ENCODE data around the gene RRP1B. TPM values are rescaled to one million over a fixed set of nuclear protein-coding genes. Genes with fewer than 3 reads are reported as not detected.
"Not testable (repeated sequence)": the region's sequence is repeated elsewhere in the genome, so short reads cannot be mapped to it uniquely, and the experiment has no call there.

RRP1B gene, protein sequence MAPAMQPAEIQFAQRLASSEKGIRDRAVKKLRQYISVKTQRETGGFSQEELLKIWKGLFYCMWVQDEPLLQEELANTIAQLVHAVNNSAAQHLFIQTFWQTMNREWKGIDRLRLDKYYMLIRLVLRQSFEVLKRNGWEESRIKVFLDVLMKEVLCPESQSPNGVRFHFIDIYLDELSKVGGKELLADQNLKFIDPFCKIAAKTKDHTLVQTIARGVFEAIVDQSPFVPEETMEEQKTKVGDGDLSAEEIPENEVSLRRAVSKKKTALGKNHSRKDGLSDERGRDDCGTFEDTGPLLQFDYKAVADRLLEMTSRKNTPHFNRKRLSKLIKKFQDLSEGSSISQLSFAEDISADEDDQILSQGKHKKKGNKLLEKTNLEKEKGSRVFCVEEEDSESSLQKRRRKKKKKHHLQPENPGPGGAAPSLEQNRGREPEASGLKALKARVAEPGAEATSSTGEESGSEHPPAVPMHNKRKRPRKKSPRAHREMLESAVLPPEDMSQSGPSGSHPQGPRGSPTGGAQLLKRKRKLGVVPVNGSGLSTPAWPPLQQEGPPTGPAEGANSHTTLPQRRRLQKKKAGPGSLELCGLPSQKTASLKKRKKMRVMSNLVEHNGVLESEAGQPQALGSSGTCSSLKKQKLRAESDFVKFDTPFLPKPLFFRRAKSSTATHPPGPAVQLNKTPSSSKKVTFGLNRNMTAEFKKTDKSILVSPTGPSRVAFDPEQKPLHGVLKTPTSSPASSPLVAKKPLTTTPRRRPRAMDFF
- 100 to 1,000 TPM; 105 to 106 TPM for total RNA-seq

DNA sequence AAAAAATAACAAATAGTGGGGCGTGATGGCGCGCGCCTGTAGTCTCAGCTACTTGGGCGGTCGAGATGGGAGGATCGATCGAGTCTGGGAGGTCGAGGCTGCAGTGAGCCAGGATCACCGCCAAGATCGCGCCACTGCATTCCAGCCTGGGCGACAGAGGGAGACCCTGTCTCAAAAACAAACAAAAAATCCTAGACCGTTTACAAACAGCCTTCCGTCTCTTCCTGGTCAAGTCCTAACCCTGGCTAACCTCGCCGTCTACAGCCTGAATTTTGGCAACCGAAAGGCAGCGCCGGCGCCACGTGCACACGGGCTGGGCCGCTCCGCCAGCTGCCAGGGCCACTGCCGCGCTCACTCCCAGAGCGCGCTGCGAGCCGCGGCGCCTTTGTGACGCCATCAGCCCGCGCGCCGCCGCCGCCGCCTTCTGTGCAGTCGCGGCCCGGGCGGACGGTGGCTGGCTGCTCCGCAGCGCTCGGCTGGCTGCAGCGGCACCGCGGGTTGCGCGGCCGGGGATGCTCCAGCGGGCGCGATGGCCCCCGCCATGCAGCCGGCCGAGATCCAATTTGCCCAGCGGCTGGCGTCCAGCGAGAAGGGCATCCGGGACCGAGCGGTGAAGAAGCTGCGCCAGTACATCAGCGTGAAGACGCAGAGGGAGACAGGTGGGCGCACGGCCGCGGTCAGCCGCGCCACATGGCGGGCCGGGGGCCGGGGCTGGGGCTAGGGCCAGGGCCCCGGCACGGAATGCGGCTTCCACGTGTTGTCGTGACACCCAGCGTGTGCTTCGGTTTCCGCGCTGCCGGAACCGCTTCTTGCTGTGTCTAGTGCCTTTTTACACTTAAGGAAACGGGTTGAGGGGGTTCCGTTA is at the start of gene RRP1B, which contains the start of gene HSF2BP:
Gene RRP1B, plus strand, starts transcription at position 425 of the 865 bp plus-strand sequence. Its CDS starts 105 bp downstream, at position 530.
Gene HSF2BP, minus strand, starts transcription at position 353 of the 865 bp plus-strand sequence. CDS start 1,392 bp downstream, outside the sequence.
- ChIA-PET CTCF (interaction anchor here (0.6 to 1.3 kb wide), 5 partner anchors 13 to 640 kb away, joined by 3 to 4 read pairs (median 3); no protein-coding TSS in a partner anchor), POLR2A (interaction anchor here (1.3 kb wide), 1 partner anchor 69 kb away, joined by 7 read pairs; no protein-coding TSS in a partner anchor)

- POLR2A ChIA-PET, result no interaction called here
- CTCF ChIA-PET, result interaction anchor here (0.6 kb wide), 1 partner anchor 34 kb away, joined by 3 read pairs; no protein-coding TSS in a partner anchor
Measured at GRCh38 chr21:43611598-43612369, 47.6 kb upstream of the RRP1B start.

DNA sequence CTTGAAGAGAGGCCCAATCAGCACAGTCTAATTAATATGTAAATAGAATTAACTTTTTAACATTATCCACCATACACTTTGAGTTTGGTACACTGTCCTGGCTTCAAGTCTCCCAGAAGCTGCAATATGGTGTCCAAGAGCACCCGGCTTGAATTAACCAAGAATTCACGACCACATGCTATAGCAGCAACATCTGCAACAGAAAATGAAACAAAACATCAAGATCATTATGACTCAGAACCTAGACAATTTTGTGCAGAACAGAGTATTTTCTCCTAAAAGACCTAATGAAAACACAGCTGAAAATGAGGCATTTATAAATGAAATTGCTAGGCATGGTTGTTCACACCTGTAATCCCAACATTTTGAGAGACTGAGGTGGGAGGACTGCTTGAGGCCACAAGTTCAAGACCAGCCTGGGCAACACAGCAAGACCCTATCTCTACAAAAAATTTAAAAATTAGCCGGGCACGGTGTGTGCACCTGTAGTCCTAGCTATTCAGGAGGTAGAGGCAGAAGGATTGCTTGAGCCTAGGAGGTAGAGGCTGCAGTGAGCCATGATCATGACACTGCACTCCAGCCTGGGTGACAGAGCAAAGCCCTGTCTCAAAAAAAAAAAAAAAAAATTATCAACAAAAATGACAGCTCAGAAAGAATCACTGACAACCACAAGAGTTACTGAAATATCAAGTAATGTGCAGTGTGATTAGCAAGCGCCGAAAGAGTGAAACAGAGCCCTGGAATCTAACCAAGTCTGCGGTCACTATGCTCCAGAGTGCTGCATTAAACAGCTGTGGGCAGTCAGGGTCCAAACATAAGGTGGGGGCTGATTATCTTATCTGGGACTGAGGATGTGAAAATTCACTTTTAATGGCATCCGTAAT is 45.4 kb upstream of the RRP1B start:
- POLR2A ChIA-PET, result no interaction called here
- CTCF ChIA-PET, result interaction anchor here (1.2 kb wide), 1 partner anchor 32 kb away, joined by 3 read pairs; no protein-coding TSS in a partner anchor

GRCh38 chr21:43614839-43615238 is 44.5 kb upstream of the RRP1B start:
- ChIA-PET POLR2A (no interaction called here), CTCF (interaction anchor here (1.2 kb wide), 1 partner anchor 31 kb away, joined by 3 read pairs; no protein-coding TSS in a partner anchor)

DNA sequence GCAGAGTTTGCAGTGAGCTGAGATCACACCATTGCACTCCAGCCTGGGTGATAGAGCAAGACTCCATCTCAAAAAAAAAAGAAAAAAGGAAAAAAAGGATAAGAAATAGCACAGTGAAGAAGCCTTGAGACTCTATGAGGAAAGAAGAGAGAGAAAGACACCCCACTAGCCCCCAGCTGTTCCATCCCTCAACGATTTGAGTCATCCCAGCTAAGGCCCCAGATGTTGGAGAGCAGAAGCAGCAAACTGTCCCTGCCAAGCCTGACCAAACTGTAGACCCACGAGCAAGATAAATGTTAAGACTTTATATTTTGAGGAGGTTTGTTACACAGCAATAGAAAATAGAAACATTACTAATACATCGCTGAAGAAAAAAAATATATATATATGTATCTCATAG is 42.5 kb upstream of the RRP1B start:
- CTCF ChIA-PET, POLR2A ChIA-PET: not testable (repeated sequence)

DNA sequence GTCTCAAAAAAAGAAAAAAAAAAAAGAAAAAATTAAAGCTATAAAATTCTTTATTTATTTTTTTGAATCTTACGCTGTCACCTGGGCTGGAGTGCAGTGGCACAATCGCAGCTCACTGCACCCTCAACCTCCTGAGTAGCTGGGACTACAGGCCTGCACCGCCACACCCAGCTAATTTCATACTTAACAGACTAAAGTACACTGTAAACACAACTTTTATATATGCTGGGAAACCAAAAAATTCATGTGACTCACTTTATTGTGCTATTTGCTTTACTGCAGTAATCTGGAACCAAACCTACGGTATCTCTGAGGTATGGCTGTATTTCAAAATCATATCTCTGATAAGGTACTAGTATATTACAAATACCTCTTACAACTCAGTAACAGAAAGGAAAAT is 40.4 kb upstream of the RRP1B start:
- CTCF ChIA-PET, result no interaction called here
- POLR2A ChIA-PET, result no interaction called here

- ChIA-PET POLR2A (no interaction called here), CTCF (no interaction called here)
Measured at GRCh38 chr21:43619344-43619743, 40.0 kb upstream of the RRP1B start.

DNA sequence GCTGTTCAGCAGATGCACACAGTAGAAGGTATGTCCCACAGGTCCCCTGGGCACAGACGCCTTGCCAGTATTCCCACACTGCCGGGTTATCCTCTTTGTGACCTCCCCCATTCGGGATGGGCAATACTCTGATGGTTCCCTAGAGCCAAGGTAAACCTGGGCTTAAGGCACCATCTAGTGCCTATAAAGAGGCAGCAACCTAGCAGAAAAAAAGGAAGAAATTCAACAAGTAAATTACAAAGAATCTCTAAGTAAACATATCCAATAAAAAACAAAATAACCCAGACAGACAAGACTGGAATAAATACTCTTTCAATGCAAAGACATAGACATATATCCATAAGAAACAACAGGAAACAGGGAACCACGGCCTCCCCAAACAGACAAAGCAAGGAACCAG is 39.5 kb upstream of the RRP1B start:
- ChIA-PET POLR2A (no interaction called here), CTCF (no interaction called here)

DNA sequence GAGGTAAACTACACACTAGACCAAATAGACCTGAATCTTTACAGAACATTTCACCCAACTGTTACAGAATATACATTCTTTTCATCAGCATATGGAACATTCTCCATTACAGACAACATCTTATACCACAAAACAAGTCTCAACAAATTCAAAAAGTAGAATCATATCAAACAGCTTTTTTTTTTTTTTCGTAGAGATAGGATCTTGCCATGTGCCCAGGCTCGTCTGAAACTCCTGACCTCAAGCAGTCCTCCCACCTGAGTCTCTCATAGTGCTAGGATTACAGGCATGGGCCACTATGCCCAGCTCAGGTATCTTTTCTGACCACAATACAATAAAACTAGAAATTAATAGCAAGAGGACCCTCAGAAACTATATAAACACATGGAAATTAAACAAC is 36.6 kb upstream of the RRP1B start:
- POLR2A ChIA-PET, result no interaction called here

DNA sequence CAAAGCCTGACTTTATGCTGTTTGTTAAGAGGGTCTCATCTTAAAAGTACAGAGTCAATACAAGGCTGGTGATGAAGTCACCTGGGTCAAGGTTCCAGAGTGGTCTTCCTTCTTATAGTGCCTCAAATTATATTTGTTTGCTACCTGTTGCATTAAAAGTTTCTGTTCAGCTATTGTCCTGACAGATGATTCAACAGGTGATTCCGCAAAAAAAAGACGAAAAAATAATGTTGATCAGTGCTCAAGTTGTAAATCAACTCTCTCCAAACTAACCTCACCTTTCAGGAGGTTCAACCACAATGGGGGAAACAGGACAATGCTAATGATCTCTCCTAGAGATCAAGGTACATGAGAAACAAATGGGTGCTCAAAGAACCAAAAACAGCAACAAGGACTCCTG is 35.8 kb upstream of the RRP1B start:
- ChIA-PET POLR2A (no interaction called here), CTCF (no interaction called here)

More for the DNA sequence above, 36.6 kb upstream of the RRP1B start:
- CTCF ChIA-PET, result interaction anchor here (0.7 kb wide), 1 partner anchor 36 kb away, joined by 3 read pairs; no protein-coding TSS in a partner anchor

GRCh38 chr21:43624339-43624738 is 35.0 kb upstream of the RRP1B start:
- POLR2A ChIA-PET, result no interaction called here
- CTCF ChIA-PET, result no interaction called here

DNA sequence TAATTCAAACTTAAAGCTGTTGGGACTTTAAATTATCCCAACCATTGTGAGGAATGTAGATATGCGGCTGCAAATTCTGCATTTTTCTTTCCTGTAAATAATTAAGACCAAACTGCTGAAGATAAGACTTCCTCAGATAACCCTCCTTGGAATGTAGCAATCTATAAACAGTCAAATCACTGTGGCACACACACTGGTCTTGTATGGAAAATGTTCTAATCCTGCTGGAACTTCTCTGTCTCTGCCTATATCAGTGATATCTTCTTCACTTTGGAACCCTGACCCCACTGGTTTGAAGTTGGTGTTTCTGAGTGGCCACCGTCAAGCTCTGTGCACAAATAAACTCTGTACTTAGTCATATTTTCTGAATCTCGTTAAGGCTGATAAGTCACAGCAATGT is 33.0 kb upstream of the RRP1B start:
- ChIA-PET CTCF (interaction anchor here (0.9 kb wide), 1 partner anchor 20 kb away, joined by 3 read pairs; no protein-coding TSS in a partner anchor), POLR2A (no interaction called here)

GRCh38 chr21:43627527-43627926 is 31.8 kb upstream of the RRP1B start:
- ChIA-PET POLR2A (no interaction called here), CTCF (no interaction called here)

DNA sequence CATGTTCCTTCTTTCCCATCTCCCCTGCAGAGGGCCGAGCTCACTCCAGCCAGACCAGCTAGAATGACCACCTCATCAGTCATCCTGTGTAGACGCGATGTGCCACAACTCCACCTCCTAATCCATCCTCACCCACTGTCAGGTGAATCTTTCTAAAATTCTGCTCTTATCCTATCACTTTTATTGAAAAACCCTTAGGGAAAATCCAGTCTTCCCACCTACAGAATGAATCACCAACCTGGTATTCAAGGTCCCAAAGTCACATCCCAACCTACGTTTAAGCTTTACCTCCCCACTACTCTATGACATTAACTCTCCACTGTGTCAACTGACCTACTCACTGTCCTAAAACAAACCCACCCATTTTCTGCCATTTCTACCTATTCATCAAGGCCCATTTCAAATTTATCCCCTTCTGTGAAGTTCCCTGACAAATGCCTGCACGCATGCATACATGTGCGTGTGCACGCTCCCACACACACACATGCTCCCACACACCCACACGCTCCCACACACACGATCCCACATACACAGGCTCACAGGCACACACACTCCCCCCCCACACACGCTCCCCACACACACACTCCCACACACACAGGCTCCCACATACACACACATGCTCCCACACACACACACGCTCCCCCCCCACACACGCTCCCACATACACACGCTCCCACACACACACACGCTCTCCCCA is 27.8 kb upstream of the RRP1B start:
- ChIA-PET CTCF (no interaction called here), POLR2A (no interaction called here)

GRCh38 chr21:43632373-43632905 is 26.9 kb upstream of the RRP1B start:
- CTCF ChIA-PET, result no interaction called here

DNA sequence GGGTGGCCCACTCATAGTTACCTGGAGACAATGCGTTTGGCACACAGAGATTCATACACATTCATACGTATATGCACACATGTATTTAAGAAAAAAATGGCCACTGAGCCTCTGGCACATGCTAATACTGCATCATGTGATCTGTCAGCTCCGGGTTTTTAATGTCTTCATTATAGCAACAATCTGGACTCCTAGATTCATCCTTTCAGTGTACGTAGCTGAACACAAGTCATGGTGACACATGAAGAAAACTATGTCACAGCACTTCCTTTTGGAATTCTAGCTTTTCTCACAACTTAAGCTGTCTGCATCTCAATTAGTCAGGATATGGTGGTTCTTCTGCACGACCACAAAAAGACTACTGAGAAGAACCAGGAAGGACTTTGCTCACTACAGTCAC is 24.7 kb upstream of the RRP1B start:
- ChIA-PET POLR2A (no interaction called here), CTCF (no interaction called here)

More at GRCh38 chr21:43632373-43632905, 26.9 kb upstream of the RRP1B start:
- POLR2A ChIA-PET, result no interaction called here

DNA sequence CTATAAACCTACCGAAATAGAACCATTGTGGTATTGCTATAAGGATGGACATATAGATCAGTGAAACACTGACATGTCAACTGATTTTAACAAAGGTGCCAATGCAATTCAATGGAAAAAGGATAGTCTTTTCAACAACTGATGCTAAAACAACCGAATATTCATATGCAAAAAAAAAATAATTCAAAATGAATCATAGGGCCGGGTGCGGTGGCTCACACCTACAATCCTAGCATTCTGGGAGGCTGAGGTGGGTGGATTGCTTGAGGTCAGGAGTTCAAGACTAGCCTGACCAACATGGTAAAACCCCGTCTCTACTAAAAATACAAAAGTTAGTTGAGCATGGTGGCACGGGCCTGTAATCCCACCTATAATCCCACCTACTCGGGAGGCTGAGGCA is 23.9 kb upstream of the RRP1B start:
- ChIA-PET CTCF (no interaction called here), POLR2A (no interaction called here)
